B cell (primary cell): ENCODE measurements around the gene TAC1.

ENCODE experiments used
- EZH2 ChIP-seq: IDR thresholded peaks from 2 replicates; pipeline ENCODE4 v1.6.1; 2012; ENCODE audit warnings: borderline replicate concordance, low read depth, mild to moderate bottlenecking, moderate library complexity, low read length; ENCODE audit not compliant: insufficient read depth, poor library complexity, severe bottlenecking
- TF ChIP-seq, protein P1 (sequence below): fragments of 200-600 bp; IDR thresholded peaks from one replicate; pipeline ENCODE4 v1.8.0; 2022; ENCODE audit warnings: antibody characterized with exemption, mild to moderate bottlenecking

DNA sequence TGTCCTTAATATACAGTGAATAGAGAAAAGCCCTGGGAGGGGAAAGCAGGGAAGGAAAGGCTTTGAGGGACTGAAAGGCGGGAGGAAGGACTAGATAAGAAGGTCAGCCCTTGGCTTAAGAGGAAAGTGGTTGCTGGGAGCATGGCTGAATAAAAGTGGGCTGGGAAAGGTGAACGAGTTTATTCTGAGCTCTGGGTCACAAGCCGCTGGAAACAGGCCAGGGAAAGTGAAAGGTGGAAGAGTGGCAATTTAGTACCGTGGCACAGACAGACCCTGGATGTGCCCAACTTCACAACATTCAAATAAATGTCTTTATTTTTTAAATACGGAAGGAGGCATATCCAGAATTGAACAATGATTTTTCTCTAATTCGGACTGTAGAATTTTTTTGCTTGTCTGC is 39.7 kb downstream of the TAC1 start:
- TF ChIP-seq, protein P1, sequence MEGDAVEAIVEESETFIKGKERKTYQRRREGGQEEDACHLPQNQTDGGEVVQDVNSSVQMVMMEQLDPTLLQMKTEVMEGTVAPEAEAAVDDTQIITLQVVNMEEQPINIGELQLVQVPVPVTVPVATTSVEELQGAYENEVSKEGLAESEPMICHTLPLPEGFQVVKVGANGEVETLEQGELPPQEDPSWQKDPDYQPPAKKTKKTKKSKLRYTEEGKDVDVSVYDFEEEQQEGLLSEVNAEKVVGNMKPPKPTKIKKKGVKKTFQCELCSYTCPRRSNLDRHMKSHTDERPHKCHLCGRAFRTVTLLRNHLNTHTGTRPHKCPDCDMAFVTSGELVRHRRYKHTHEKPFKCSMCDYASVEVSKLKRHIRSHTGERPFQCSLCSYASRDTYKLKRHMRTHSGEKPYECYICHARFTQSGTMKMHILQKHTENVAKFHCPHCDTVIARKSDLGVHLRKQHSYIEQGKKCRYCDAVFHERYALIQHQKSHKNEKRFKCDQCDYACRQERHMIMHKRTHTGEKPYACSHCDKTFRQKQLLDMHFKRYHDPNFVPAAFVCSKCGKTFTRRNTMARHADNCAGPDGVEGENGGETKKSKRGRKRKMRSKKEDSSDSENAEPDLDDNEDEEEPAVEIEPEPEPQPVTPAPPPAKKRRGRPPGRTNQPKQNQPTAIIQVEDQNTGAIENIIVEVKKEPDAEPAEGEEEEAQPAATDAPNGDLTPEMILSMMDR, result no peak
- TF ChIP-seq EZH2, result no peak
